Effector memory CD8-positive, alpha-beta T cell (primary cell): ENCODE results near the gene MAN2A2.
A peak's percentile ranks its signal among the peaks of the same experiment; 100 is the strongest.

Experiments used
- ATAC-seq: fragments of 150-1000 bp; cut with Tn5 transposase; replicated peaks from 2 replicates; pipeline ENCODE4 v1.10.0; 2021; ENCODE audit warnings: mild to moderate bottlenecking, moderate library complexity
- DNase-seq, 3 experiments: peaks; one replicate each; pipeline ENCODE4 v3.0.0; 2021
- H3K27ac Mint-ChIP-seq, 2 donors: one replicate each; pipeline ENCODE4 v1.8.0; 2022; ENCODE audit warnings: mild to moderate bottlenecking in 2 of 2, mixed read lengths in 2 of 2, moderate library complexity in 2 of 2
- H3K27me3 Mint-ChIP-seq, 2 donors: one replicate each; pipeline ENCODE4 v1.8.0; 2022; ENCODE audit warnings: mixed read lengths in 2 of 2
- H3K36me3 Mint-ChIP-seq: one replicate; pipeline ENCODE4 v1.8.0; 2022; ENCODE audit warnings: mild to moderate bottlenecking, moderate library complexity, mixed read lengths; ENCODE audit not compliant: insufficient read depth
- H3K4me1 Mint-ChIP-seq, 2 donors: one replicate each; pipeline ENCODE4 v1.8.0; 2022; ENCODE audit warnings: low read depth in 2 of 2, mixed read lengths in 2 of 2
- H3K4me3 Mint-ChIP-seq, 2 donors: one replicate each; pipeline ENCODE4 v1.8.0; 2022; ENCODE audit warnings: mild to moderate bottlenecking in 2 of 2, mixed read lengths in 2 of 2, moderate library complexity in 2 of 2
- H3K9me3 Mint-ChIP-seq, 2 donors: one replicate each; pipeline ENCODE4 v1.8.0; 2022; ENCODE audit warnings: mixed read lengths in 2 of 2

The MAN2A2 gene

DNA sequence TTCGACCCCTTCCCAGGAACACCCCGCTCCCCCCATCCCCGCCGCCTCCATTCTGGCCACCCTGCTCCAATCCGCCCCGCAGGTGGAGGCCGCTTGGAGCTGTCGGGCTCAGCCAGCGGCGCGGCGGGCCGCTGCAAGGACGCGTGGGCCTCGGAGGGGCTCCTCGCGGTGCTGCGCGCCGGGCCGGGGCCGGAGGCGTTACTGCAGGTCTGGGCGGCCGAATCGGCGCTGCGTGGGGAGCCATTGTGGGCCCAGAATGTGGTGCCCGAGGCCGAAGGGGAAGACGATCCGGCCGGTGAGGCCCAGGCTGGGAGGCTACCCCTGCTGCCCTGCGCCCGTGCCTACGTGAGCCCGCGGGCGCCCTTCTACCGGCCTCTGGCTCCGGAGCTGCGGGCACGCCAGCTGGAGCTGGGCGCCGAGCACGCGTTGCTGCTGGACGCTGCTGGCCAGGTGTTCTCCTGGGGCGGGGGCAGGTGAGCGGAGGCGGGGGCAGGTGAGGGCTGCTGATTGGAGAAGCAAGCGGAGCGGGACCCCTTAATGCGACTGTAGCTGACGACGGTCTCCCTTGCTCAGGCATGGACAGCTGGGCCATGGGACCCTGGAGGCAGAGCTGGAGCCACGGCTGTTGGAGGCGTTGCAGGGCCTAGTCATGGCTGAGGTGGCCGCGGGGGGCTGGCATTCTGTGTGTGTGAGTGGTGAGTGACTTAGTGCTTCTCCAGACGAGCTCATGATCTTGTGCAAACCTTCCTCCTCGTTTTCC is 54.1 kb downstream of the MAN2A2 start:
- H3K4me3 Mint-ChIP-seq, result peak overlapping the region; percentile 60 to 70
- H3K36me3 Mint-ChIP-seq, result peaks cover 19% of the 10 kb centered on the region
- H3K27me3 Mint-ChIP-seq, result no peaks in the 10 kb centered on the region
- H3K4me1 Mint-ChIP-seq, result peaks cover 3 to 10% of the 10 kb centered on the region in 2 donors
- no peak for ATAC-seq
- no peak for DNase-seq
- no peaks in the 10 kb centered on the region for H3K9me3 Mint-ChIP-seq
- no peak overlapping the region for H3K27ac Mint-ChIP-seq

- Mint-ChIP-seq H3K9me3 (no peaks in the 10 kb centered on the region), H3K27me3 (no peaks in the 10 kb centered on the region), H3K4me1 (peaks cover 3 to 10% of the 10 kb centered on the region in 2 donors), H3K4me3 (peak overlapping the region; percentile 60 to 70), H3K27ac (no peak overlapping the region), H3K36me3 (peaks cover 19% of the 10 kb centered on the region)
- DNase-seq, result no peak
- ATAC-seq, result no peak
Observed at GRCh38 chr15:90957791-90958190, 54.7 kb downstream of the MAN2A2 start.

DNA sequence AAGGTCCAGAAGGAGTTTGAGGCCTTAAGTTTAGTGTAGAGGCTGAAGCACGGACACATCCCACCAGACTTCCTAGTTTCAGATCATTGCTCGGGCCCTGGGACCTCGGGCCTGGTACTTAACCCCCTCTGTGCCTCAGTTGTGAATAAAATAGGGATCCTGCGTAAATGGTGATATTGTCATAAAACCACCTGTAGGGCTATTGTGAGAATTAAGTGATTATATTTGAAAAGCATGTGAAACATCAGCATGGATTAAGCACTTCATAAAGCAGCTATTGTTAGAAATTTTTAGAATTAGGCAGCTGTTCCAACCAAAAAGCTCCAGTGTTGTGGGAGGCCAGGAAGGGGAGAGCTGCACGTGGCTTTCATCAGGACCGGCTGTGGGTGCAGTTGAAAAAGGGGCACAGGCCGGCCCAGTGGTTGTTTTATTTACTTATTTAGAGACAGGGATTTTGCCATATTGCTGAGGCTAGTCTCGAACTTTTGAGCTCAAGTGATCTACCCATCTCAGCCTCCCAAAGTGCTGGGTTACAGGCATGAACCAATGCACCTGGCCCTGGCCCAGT is 56.0 kb downstream of the MAN2A2 start:
- Mint-ChIP-seq H3K4me3 (no peak overlapping the region), H3K27me3 (no peaks in the 10 kb centered on the region), H3K36me3 (peaks cover 22% of the 10 kb centered on the region), H3K4me1 (peaks cover 3 to 6% of the 10 kb centered on the region in 2 donors), H3K27ac (no peak overlapping the region), H3K9me3 (no peaks in the 10 kb centered on the region)
- no peak for DNase-seq
- no peak for ATAC-seq

- Mint-ChIP-seq H3K4me1 (peaks cover 2 to 5% of the 10 kb centered on the region in 2 donors), H3K4me3 (no peak overlapping the region), H3K9me3 (no peaks in the 10 kb centered on the region), H3K36me3 (peaks cover 17% of the 10 kb centered on the region), H3K27ac (no peak overlapping the region), H3K27me3 (no peaks in the 10 kb centered on the region)
- DNase-seq (no peak), ATAC-seq (no peak)
Observed at GRCh38 chr15:90959894-90960293, 56.8 kb downstream of the MAN2A2 start.

DNA sequence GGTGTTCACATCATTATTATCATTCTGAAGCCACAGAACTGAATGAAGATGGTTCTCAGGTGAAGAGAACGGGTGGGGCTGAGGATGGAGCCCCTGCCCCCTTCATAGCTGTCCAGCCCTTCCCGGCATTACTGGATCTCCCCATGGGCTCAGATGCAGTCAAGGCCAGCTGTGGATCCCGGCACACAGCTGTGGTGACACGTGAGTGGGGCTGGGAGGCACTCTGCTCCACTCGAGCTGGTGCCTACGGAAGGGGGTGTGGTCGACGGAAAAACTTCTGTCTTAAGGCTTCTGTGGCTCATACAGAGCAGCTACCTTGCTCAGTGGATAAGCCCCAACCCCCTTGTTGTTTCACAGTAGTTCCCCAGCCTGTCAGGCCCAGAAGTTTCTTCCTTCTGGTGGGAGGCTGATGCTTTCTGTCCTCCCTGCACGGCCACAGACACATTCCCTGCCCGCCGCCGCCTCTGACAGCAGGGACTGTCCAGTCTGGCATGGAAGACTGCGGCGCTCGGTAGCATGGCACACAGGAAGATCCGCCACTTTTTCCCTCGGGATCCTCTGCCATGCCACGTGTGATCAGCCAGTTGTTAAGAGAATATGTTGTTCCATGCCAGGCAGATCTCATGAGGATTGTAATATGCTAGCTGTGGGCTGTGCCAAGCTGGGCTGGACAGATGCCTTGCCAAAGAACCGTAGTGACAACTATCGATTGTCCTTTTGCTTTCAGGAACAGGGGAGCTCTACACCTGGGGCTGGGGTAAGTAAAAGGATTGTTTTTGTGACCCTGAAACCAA is 57.4 kb downstream of the MAN2A2 start:
- H3K4me1 Mint-ChIP-seq, result no peaks in the 10 kb centered on the region
- no peak for DNase-seq
- no peaks in the 10 kb centered on the region for H3K27me3 Mint-ChIP-seq
- no peak overlapping the region for H3K27ac Mint-ChIP-seq
- no peak overlapping the region for H3K4me3 Mint-ChIP-seq
- H3K36me3 Mint-ChIP-seq, result peaks cover 16% of the 10 kb centered on the region
- no peaks in the 10 kb centered on the region for H3K9me3 Mint-ChIP-seq
- ATAC-seq, result no peak

DNA sequence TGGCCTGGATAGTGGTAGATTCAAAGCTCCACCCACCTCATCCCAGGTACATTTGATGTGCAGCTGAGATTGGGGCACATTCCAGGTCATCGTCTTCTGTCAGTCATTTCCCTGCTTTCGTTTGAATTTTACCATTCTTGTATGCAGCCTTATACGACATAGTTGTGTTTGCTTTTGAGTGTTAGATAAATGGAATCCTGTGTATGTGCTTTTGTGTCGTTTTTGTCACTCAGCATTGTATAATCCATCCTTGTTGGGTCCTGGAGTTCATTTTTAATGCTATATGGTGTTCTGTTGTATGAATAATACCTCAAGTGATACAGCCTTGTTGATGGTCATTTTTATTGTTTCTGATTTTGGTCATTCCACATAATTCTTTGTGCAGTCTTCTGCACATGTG is 58.9 kb downstream of the MAN2A2 start:
- Mint-ChIP-seq H3K27ac (no peak overlapping the region), H3K4me1 (no peaks in the 10 kb centered on the region), H3K9me3 (no peaks in the 10 kb centered on the region), H3K36me3 (peaks cover 16% of the 10 kb centered on the region), H3K27me3 (no peaks in the 10 kb centered on the region), H3K4me3 (no peak overlapping the region)
- DNase-seq (no peak), ATAC-seq (no peak)

DNA sequence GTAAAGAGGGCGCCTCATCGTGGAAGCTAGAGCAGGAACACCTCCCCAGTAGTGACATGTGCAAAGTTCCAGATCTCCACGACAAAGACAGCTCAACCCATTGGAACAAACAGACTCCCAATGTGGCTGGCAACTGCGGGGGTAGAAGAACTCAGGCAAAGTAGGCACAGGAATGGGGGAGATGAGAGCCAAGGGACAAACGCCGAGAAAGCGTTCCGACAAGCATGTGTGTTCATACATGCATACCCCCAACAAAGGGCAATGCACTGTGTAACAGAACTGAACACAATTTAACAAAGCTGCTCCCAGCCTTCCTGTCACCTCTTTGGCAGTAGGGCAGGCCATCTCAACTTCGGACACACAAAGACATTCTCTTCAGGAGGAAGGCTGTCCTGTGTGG is 63.2 kb downstream of the MAN2A2 start:
- H3K27ac Mint-ChIP-seq, result peak overlapping the region in 1 of 2 donors; percentile 21
- ATAC-seq (no peak), DNase-seq (no peak)
- H3K9me3 Mint-ChIP-seq, result no peaks in the 10 kb centered on the region
- peaks cover 3% of the 10 kb centered on the region for H3K36me3 Mint-ChIP-seq
- peaks cover 0 to 2% of the 10 kb centered on the region in 2 donors for H3K4me1 Mint-ChIP-seq
- no peaks in the 10 kb centered on the region for H3K27me3 Mint-ChIP-seq
- no peak overlapping the region for H3K4me3 Mint-ChIP-seq

- no peak for ATAC-seq
- Mint-ChIP-seq H3K27me3 (no peaks in the 10 kb centered on the region), H3K4me1 (peaks cover 0 to 2% of the 10 kb centered on the region in 2 donors), H3K4me3 (no peak overlapping the region), H3K9me3 (no peaks in the 10 kb centered on the region), H3K36me3 (peaks cover 3% of the 10 kb centered on the region), H3K27ac (no peak overlapping the region)
- no peak for DNase-seq
Observed at GRCh38 chr15:90967206-90967605, 64.1 kb downstream of the MAN2A2 start.

DNA sequence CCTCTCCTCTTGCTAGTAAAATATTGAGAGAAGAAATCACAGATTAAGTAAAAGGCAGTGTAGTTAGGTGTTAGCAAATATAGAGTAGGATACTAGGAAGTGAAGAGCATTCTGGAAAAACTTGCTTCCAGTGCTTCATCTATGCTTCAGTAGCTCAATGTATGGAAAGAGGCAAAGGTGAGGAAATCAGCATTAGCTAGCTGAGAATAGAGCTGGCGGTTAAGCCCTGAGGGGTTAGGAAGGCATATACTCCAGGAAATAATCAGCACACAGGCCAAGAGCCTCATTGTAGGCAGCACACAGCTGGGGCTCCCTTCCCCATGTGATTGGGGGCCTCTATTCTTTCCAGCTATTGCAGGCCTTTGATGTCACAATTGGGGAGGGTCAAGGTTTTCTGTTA is 65.3 kb downstream of the MAN2A2 start:
- no peaks in the 10 kb centered on the region for H3K9me3 Mint-ChIP-seq

DNA sequence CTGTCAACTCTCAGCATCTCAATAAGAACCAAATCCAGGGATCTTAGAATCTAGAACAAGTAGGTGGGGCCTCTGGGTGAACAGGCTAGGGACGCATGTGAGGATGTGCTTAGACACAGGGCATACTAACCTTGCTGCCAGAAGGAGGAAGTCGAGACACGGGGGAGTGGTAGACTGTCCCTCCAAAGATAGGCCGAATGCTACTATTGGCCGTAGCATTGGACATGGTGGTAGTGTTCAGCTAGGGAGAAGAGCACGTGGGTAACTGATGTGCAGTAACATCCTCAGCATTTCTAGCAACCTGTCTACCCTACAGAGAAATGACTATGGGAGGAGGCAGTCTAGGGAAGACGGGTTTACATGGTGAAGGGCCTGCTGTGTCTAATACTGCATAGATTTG is 67.2 kb downstream of the MAN2A2 start:
- H3K27me3 Mint-ChIP-seq, result no peaks in the 10 kb centered on the region
- H3K27ac Mint-ChIP-seq, result no peak overlapping the region
- H3K4me3 Mint-ChIP-seq, result no peak overlapping the region
- H3K4me1 Mint-ChIP-seq, result peaks cover 0 to 2% of the 10 kb centered on the region in 2 donors
- no peaks in the 10 kb centered on the region for H3K9me3 Mint-ChIP-seq
- H3K36me3 Mint-ChIP-seq, result peaks cover 7% of the 10 kb centered on the region
- no peak for ATAC-seq
- DNase-seq, result no peak

More for the DNA sequence above, 65.3 kb downstream of the MAN2A2 start:
- no peaks in the 10 kb centered on the region for H3K27me3 Mint-ChIP-seq
- DNase-seq (no peak), ATAC-seq (no peak)
- H3K4me3 Mint-ChIP-seq, result no peak overlapping the region
- H3K4me1 Mint-ChIP-seq, result peaks cover 0 to 2% of the 10 kb centered on the region in 2 donors
- H3K27ac Mint-ChIP-seq, result peak overlapping the region in 1 of 2 donors; percentile 38
- H3K36me3 Mint-ChIP-seq, result no peaks in the 10 kb centered on the region

- Mint-ChIP-seq H3K4me3 (no peak overlapping the region), H3K4me1 (peaks cover 0 to 2% of the 10 kb centered on the region in 2 donors), H3K27ac (no peak overlapping the region), H3K27me3 (no peaks in the 10 kb centered on the region), H3K36me3 (peaks cover 9% of the 10 kb centered on the region), H3K9me3 (no peaks in the 10 kb centered on the region)
- DNase-seq (no peak), ATAC-seq (no peak)
Observed at GRCh38 chr15:90972133-90972532, 69.0 kb downstream of the MAN2A2 start.
